DMS153 (cell line): Measurements from ENCODE around the gene MYL7.

Source experiments
- DNase-seq: peaks from one replicate; lab custom pipeline; 2025; lab: John Stamatoyannopoulos, UW

MYL7 gene

DNA sequence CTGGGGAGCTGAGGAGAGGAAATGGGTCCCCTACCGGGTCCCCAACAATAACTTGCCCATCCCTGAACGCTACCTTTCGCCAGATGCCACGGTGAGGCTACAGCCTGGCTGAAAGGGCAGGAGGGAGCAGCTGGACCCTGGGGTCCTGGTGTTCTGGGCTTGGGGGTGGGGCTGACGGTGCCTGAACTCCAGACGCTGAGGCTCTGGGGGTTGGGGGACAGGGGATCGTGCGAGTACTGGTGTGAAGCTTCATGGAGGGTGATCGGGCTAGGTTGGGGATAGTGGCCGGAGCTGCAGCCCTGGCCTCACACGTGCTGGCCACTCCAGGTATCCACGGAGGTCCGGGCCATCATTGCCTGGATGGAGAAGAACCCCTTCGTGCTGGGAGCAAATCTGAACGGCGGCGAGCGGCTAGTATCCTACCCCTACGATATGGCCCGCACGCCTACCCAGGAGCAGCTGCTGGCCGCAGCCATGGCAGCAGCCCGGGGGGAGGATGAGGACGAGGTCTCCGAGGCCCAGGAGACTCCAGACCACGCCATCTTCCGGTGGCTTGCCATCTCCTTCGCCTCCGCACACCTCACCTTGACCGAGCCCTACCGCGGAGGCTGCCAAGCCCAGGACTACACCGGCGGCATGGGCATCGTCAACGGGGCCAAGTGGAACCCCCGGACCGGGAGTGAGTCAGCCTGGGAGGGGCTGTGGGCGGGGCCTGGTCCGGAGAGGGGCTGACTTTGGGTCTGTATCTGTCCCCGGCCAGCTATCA, 28.7 kb downstream of the MYL7 start:
- peak; percentile 54 for DNase-seq

DNA sequence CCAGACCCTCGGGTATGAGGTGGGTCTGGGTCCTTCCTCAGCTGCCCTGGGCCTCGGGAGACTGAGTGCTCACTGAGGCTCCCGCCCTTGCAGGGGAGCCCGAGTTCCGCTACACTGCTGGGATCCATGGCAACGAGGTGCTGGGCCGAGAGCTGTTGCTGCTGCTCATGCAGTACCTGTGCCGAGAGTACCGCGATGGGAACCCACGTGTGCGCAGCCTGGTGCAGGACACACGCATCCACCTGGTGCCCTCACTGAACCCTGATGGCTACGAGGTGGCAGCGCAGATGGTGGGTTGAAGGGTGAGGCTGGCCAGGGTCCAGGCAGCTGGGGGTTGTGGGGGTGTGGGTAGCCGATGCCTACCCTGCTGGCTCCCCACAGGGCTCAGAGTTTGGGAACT, 29.4 kb downstream of the MYL7 start:
- DNase-seq, result no peak

GRCh38 chr7:44110719-44111635, 30.2 kb downstream of the MYL7 start:
- DNase-seq, result no peak

- DNase-seq, result no peak
Observed at GRCh38 chr7:44109991-44110390, 31.1 kb downstream of the MYL7 start.

DNA sequence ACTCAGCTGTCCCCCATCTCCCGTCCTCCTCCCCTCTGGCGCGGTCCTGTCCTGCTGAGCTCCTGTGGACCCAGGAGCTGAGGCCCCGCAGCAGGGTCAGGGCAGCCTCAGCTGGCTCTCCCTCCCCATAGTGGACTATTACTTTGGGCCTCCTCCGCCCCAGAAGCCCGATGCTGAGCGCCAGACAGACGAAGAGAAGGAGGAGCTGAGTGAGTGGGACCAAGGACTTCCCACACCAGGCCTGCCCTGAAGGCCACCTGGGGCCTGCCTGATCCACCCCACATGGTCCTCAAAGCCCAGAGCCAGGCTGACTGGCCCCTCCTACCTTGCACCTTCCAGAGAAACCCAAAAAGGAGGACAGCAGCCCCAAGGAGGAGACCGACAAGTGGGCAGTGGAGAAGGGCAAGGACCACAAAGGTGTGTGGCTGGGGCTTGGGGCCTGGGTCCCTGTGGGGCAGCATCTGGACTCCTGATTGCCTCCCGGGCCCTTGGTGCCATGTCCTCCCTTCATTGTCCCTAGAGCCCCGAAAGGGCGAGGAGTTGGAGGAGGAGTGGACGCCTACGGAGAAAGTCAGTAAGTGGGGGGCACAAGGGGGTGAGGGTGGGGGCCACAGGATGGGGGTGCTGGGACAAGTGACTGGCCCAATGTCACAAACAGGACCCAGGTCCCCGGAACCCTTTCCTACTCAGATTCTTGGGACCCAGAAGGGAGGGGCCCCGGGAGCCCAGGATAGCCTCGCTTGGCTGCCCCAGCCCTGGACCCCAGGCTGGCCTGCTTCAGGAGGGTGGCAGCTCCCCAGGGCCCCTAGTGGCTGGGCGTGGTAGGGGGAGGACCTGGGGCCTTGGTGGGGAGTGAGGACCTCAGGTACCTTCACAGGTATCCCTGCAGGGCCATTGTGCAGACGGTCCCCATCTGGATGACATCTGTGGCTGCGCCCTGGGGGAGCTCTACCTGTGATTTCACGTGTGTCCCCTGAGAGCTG, 32.1 kb downstream of the MYL7 start:
- DNase-seq, result no peak

- DNase-seq, result no peak
Observed at GRCh38 chr7:44107961-44108767, 33.0 kb downstream of the MYL7 start.

GRCh38 chr7:44107116-44107960, 33.8 kb downstream of the MYL7 start:
- no peak for DNase-seq

DNA sequence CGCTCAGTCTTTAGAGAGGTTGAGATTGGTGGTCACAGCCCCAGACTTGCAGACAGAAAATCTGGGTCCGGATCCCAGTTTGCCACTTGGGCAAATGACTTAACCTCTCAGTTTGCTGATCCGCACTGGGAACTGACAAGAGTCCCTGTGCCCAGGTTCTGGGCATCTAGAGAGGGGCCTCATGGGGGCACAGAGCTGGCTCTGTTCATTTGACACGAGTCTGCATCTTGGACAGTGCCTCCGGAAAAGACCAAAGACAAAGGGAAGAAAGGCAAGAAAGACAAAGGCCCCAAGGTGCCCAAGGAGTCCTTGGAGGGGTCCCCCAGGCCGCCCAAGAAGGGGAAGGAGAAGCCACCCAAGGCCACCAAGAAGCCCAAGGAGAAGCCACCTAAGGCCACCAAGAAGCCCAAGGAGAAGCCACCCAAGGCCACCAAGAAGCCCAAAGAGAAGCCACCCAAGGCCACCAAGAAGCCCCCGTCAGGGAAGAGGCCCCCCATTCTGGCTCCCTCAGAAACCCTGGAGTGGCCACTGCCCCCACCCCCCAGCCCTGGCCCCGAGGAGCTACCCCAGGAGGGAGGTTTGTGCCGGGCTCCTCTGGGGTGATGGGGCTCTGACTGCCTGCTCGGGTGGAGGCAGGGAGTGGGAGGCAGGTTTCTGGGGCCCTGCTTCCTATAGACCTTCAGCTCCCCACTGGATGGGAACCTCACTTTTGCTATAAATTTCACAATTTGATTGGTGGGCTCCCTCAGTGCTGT, 34.6 kb downstream of the MYL7 start:
- DNase-seq, result no peak

DNA sequence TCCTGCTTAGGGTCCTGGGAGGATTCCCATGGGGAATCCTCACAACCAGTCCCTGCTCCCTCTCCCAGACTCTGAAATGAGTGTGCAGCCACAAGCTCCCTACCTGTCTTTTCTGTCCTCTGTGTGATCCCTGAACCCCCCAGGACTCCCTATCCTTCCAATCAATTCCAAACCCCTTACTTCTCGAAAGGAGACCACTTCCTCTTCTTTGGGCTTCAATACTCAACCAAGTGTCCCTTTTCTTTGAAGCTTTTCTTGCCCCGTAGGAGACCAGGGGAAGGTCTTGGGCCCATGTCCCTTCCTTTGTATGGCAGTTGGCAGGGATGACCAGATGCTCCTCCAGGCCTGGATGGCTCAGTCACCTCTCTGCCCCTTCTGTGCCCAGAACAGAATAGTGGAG, 35.3 kb downstream of the MYL7 start:
- DNase-seq, result no peak

DNA sequence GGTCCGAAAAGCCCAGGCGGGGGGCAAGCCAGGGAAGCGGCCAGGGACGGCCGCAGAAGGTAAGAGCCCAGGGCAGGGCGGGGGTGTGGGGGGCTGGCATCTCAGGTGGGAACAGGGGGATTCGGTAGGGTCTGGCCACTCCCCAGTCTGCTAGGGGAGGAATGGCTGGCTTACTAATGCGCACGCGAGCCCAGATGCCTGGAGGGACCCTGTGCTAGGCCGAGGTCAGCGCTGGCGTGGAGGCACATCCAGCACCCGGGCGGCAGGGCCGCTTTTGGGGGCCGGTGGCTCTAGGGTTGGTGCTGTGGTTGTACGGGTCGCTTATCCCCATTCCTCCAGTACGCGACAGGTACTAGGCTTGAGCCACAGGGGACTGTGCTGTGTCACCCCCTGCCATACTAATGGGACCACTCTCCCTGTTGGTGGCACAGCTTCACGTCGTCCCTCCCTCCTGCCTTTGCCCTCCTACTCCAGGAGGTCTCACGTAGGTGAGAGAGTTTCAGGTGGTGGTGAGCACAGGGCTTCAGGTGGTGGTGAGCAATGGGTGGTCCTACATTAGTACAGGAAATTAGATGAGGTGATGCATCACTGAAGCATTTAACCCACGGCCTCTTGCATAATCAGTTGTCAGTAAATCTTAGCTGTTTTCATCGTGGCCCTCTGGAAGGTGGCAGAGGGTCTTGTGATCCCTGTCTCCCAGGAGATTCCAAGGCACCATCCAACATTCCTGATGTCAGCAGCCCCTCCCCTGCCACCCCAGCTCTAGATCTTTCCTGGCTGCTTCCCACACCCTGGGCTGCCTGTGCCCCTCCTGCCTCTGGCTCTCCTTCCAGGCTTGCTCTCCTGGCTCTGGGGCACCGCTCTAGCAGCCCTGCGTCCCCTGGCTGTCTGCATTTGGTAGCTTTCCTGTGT, 36.0 kb downstream of the MYL7 start:
- no peak for DNase-seq

DNA sequence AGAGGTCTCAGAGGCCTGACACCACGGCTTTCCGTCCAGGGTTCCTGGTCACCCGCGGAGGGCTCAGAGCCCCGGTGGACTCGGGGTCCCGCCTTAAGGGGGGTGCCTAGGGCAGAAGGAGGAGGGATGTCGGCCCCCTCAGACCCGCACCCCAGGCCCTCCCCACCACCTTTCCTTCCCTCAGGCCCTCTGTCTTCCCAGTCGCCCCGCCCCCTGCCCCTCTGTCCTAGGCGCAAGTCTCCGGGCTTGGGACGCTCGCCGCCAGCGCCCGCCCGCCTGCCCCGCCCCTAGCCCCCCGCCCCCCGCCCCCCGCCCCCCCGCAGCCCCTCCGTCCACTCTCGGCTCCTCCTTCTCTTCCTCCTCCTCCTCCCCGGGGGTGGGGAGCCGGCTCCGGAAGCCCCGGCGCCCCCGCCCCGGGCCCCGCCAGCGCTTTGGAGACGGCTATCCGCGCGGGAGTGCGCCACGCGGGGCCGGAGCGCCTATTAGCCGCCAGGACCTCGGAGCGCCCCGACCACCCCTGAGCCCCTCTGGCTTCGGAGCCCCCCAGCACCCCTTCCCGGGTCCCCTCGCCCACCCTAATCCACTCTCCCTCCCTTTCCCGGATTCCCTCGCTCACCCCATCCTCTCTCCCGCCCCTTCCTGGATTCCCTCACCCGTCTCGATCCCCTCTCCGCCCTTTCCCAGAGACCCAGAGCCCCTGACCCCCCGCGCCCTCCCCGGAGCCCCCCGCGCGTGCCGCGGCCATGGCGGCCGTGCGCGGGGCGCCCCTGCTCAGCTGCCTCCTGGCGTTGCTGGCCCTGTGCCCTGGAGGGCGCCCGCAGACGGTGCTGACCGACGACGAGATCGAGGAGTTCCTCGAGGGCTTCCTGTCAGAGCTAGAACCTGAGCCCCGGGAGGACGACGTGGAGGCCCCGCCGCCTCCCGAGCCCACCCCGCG, 36.9 kb downstream of the MYL7 start, which contains the start of gene AEBP1:
AEBP1 (plus strand) TSS at position 423 of the 937 bp plus-strand sequence; CDS start at position 744, 321 bp downstream.
- no peak for DNase-seq

GRCh38 chr7:44103566-44103922, 37.6 kb downstream of the MYL7 start:
- DNase-seq, result no peak

DNA sequence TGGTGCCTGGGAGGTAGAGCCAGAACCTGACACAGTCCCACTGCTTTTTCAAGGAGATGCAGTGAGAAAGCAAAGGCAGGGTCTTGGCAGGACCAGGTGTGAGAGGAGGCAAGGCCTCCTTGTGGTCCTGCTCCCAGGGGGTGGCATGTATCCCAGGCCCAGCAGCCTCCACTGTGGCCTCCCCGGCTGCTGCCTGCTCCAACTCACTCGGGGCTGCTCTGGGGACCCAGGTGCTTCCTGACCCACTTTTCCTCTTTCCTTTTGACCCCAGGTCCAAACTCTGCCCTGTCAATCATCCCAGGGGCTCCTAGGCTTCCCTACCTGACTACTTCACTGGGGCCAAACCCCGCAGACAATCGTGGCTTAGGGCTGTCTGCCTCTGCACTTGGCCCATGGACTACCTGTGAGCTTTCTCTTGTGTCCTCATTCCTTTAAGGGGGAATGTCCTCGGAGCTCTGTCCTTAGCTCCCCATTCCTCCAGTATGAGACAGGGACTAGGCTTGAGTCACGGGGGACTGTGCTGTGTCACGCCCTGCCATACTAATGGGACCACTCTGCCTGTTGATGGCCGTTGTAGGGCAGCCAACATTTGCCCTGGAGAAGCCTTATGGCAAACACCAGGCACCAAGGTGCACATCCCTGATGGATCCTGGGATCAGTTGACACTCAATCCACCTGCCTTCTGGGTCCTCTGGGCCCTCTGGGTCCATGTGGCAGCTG, 38.1 kb downstream of the MYL7 start:
- no peak for DNase-seq

DNA sequence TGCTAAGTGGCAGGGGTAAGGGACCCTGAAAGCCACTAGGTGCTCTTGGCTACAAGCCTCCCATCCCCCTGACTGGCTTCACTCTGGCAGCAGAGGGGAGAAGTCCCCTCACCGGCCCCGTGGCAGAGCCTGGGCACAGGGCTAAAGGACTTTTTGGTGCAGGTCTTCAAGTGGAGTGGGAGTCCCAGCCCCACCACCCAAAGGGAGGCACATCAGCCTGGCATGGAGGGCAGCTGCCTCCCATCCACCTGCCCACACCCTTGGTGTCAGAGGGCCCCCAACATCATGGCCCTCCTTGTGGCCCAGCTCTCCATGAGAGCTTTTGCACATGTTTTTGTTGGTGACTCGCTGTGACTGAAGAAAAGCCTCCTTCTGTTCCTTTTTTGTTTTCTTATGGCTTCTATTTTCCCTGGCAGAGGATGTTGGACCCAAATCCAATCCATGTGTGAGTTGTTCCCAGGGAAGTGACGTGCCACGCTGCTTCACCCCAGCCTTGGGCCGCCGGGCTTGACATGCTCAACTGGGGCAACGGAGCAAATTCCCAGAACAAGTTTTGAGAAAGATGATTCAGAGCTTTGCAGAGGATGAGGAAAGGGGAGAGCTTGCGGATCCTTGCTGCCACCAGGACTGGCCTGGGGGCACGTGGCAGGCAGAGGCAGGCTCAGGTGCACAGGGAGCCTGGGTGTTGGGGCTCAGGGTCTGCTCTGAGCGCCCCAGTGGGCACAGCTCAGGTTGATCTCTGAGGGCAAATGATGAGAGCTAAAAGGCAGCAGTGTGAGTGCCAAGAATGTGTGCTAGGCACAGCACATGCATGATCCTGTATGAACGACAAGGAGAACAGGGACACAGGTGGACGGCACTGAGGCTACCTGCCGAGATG, 38.9 kb downstream of the MYL7 start:
- no peak for DNase-seq

DNA sequence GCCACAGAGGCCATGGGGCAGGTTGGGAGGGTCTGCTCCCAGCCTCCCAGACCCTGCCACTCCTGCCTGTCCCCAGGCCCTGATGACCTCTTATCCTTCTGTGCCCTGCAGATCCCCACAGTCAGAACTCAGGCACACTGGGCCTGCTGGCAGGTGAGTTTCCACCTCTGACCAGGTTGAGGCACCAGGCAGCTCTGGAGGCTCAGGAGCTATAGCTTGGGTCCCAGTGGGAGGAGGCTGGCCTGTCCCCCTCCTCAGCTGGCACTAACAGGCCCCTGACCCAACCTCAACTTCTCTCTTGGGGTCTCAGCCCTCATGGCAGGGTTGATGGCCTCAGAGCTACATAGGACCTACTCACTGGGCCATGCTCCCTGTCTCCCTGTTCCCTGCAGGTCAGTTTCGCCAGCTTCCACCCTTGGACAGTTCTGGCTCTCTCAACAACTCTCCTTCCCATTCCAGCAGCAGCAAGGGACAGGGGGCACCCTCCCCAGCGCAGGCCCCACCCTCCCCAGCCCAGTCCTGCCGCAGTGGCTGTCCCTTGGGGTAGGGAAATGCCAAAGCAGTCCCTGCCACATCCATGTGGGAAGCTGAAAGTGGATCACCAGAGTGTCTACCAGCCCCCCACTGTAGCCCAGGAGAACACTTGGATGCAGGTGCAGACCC, 39.7 kb downstream of the MYL7 start:
- no peak for DNase-seq
